B cell (primary cell): ENCODE results near the gene CPNE4. TPM values are rescaled to one million over a fixed set of nuclear protein-coding genes. Genes with fewer than 3 reads are reported as not detected.

Source experiments
- ATAC-seq: fragments of 200-7000 bp; cut with Tn5 transposase; one replicate; pipeline ENCODE4 v1.10.0; 2021; ENCODE audit warnings: low read depth, mild to moderate bottlenecking, moderate number of reproducible peaks, moderate library complexity
- CTCF ChIA-PET: fragments of 350-600 bp; sonication (Branson Sonifier 250); formaldehyde crosslinking; loops from one replicate; lab custom pipeline; 2021; ENCODE audit warnings: antibody characterized with exemption, inconsistent platforms; lab: Charles Lee
- POLR2A ChIA-PET: fragments of 350-600 bp; sonication (Branson Sonifier 250); formaldehyde crosslinking; loops from one replicate; lab custom pipeline; 2021; ENCODE audit warnings: antibody characterized with exemption; lab: Charles Lee
- DNase-seq: peaks from one replicate; pipeline ENCODE4 v3.0.0; 2013
- H2AFZ ChIP-seq: 2 replicates; pipeline ENCODE4 v1.6.1; 2012; ENCODE audit warnings: mild to moderate bottlenecking, low read depth, low read length; ENCODE audit not compliant: insufficient read depth, poor library complexity, severe bottlenecking
- H3K27ac ChIP-seq, 2 donors: 1 replicate in 1 of 2; 2 replicates in 1 of 2; pipeline ENCODE4 v1.5.1; 2012 to 2013; ENCODE audit warnings: low read length in 2 of 2, mild to moderate bottlenecking in 2 of 2, moderate library complexity in 1 of 2
- H3K27me3 ChIP-seq, 4 experiments: fragments of 200-600 bp in 1 of 4; sonication (generic) in 1 of 4; replicated peaks in 1 of 4; 1 replicate in 2 of 4; 2 replicates in 2 of 4; pipeline versions ENCODE4 v1.6.1 to v1.7.0; 2013 to 2016; ENCODE audit warnings: low read length in 3 of 4, mild to moderate bottlenecking in 2 of 4, mixed read lengths in 1 of 4, moderate library complexity in 1 of 4; ENCODE audit not compliant: insufficient read depth in 4 of 4, control insufficient read depth in 3 of 4; ENCODE audit errors: control extremely low read depth in 1 of 4
- H3K36me3 ChIP-seq, 2 experiments: replicated peaks in 1 of 2; 1 replicate in 1 of 2; 2 replicates in 1 of 2; pipeline versions ENCODE4 v1.6.1 to v1.7.1; 2013; ENCODE audit warnings: low read length in 1 of 2; ENCODE audit not compliant: insufficient read depth in 2 of 2, control insufficient read depth in 1 of 2; ENCODE audit errors: control extremely low read depth in 1 of 2, extremely low read depth in 1 of 2
- H3K4me1 ChIP-seq, 2 donors: fragments of 200-600 bp in 1 of 2; sonication (generic) in 1 of 2; 1 replicate in 1 of 2; 2 replicates in 1 of 2; pipeline versions ENCODE4 v1.5.1 to v1.6.1; 2013 to 2017; ENCODE audit warnings: low read length in 2 of 2; ENCODE audit not compliant: control insufficient read depth in 2 of 2, insufficient read depth in 2 of 2
- H3K4me2 ChIP-seq: replicated peaks from 2 replicates; pipeline ENCODE3; 2012; ENCODE audit warnings: mild to moderate bottlenecking, low read depth, low read length; ENCODE audit not compliant: poor library complexity, severe bottlenecking
- H3K4me3 ChIP-seq, 5 experiments: fragments of 200-600 bp in 1 of 5; sonication (generic) in 1 of 5; 1 replicate in 3 of 5; 2 replicates in 2 of 5; pipeline versions ENCODE4 v1.5.1 to v1.7.0; 2011 to 2016; ENCODE audit warnings: low read length in 4 of 5, mild to moderate bottlenecking in 4 of 5, low read depth in 2 of 5, control low read depth in 1 of 5, moderate library complexity in 1 of 5; ENCODE audit not compliant: insufficient read depth in 1 of 5; ENCODE audit errors: control extremely low read depth in 1 of 5, extremely low read depth in 1 of 5
- H3K79me2 ChIP-seq: fragments of 200-600 bp; sonication (generic); one replicate; pipeline ENCODE4 v1.6.0; 2016; ENCODE audit warnings: low read length; ENCODE audit not compliant: control insufficient read depth, insufficient read depth
- H3K9ac ChIP-seq: fragments of 200-600 bp; sonication (generic); 2 replicates; pipeline ENCODE4 v1.6.1; 2017; ENCODE audit warnings: mild to moderate bottlenecking, low read length, moderate library complexity
- H3K9me3 ChIP-seq, 3 donors: one replicate each; pipeline versions ENCODE4 v1.6.1 to v1.7.1; 2013; ENCODE audit warnings: low read length in 2 of 3; ENCODE audit not compliant: control insufficient read depth in 2 of 3, insufficient read depth in 1 of 3; ENCODE audit errors: control extremely low read depth in 1 of 3
- H4K20me1 ChIP-seq: 2 replicates; pipeline ENCODE4 v1.6.0; 2012; ENCODE audit warnings: mild to moderate bottlenecking, low read length; ENCODE audit not compliant: insufficient read depth, control insufficient read depth, poor library complexity, severe bottlenecking
- H3K27ac Mint-ChIP-seq: one replicate; pipeline ENCODE4 v1.8.0; 2021; ENCODE audit warnings: mixed read lengths
- H3K27me3 Mint-ChIP-seq: one replicate; pipeline ENCODE4 v1.8.0; 2021; ENCODE audit warnings: mixed read lengths
- H3K4me1 Mint-ChIP-seq: one replicate; pipeline ENCODE4 v1.8.0; 2021; ENCODE audit warnings: mixed read lengths
- H3K4me3 Mint-ChIP-seq: one replicate; pipeline ENCODE4 v1.8.0; 2021; ENCODE audit warnings: mixed read lengths
- H3K9me3 Mint-ChIP-seq: one replicate; pipeline ENCODE4 v1.8.0; 2022; ENCODE audit warnings: mixed read lengths; ENCODE audit not compliant: insufficient read depth
- CTCF ChIP-seq: fragments of 200-600 bp; IDR thresholded peaks from one replicate; pipeline ENCODE4 v1.8.0; 2022; ENCODE audit warnings: antibody characterized with exemption, mild to moderate bottlenecking
- EZH2 ChIP-seq: IDR thresholded peaks from 2 replicates; pipeline ENCODE4 v1.6.1; 2012; ENCODE audit warnings: borderline replicate concordance, low read depth, mild to moderate bottlenecking, moderate library complexity, low read length; ENCODE audit not compliant: insufficient read depth, poor library complexity, severe bottlenecking
- WGBS: methylation state at CpG from one replicate; pipeline ENCODE4 v1.1.5; 2013; ENCODE audit warnings: missing lambda C conversion rate; ENCODE audit not compliant: insufficient coverage; 5-methylcytosine and 5-hydroxymethylcytosine counted together
- intact Hi-C: fragments of 100-400 bp; cut with micrococcal nuclease; formaldehyde crosslinking; loops from one replicate; pipeline ENCODE4 v1.10.0; 2022
- polyA plus RNA-seq: library from polyadenylated mRNA; depleted of rRNA; stranded (reverse); fragments of >200 nt; gene quantifications from 2 replicates; pipeline ENCODE4 v1.2.3, GENCODE V29; 2012
- total RNA-seq, 2 donors: library from RNA; stranded (reverse); fragments of 120-200 nt in 1 of 2; gene quantifications; 1 replicate in 1 of 2; 2 replicates in 1 of 2; pipeline versions ENCODE4 v1.2.3 to v1.2.4, GENCODE V29; 2013 to 2022

Gene CPNE4
- total and polyA plus RNA-seq, 2 donors (not counting 1 experiment from before 2014, with no cell fraction given): not detected

- WGBS: 80% methylated on average over 1 of the region's 1 CpG
- Mint-ChIP-seq H3K4me3 (no peak overlapping the region), H3K27me3 (no peaks in the 10 kb centered on the region), H3K27ac (no peak overlapping the region), H3K4me1 (no peaks in the 10 kb centered on the region), H3K9me3 (no peaks in the 10 kb centered on the region)
- Histone ChIP-seq H3K9ac (no peak overlapping the region), H4K20me1 (no peaks in the 10 kb centered on the region), H3K4me1 (no peaks in the 10 kb centered on the region), H3K4me2 (no peak overlapping the region), H3K27ac (no peak overlapping the region), H2AFZ (no peak overlapping the region), H3K36me3 (no peaks in the 10 kb centered on the region), H3K9me3 (no peaks in the 10 kb centered on the region), H3K27me3 (peaks cover 0 to 2% (median 0%) of the 10 kb centered on the region in 4 experiments), H3K79me2 (no peaks in the 10 kb centered on the region), H3K4me3 (no peak overlapping the region)
- no peak for TF ChIP-seq EZH2
- no peak for TF ChIP-seq CTCF
- intact Hi-C loops: no loop called here
- ChIA-PET CTCF (no interaction called here), POLR2A (no interaction called here)
- ATAC-seq: no peak
- DNase-seq: no peak
Measured at GRCh38 chr3:131730581-131730980, 304.2 kb downstream of the CPNE4 start.

GRCh38 chr3:131729643-131730017 lies 305.2 kb downstream of the CPNE4 start:
- ChIA-PET CTCF (no interaction called here), POLR2A (no interaction called here)
- intact Hi-C loops: no loop called here
- Histone ChIP-seq H3K9me3 (no peaks in the 10 kb centered on the region), H3K79me2 (no peaks in the 10 kb centered on the region), H3K36me3 (no peaks in the 10 kb centered on the region), H3K4me3 (no peak overlapping the region), H3K9ac (no peak overlapping the region), H3K4me2 (no peak overlapping the region), H2AFZ (no peak overlapping the region), H3K4me1 (no peaks in the 10 kb centered on the region), H3K27ac (no peak overlapping the region), H3K27me3 (peaks cover 0 to 2% (median 0%) of the 10 kb centered on the region in 4 experiments), H4K20me1 (no peaks in the 10 kb centered on the region)
- no peaks in the 10 kb centered on the region for H3K9me3 Mint-ChIP-seq
- H3K4me1 Mint-ChIP-seq: no peaks in the 10 kb centered on the region
- no peaks in the 10 kb centered on the region for H3K27me3 Mint-ChIP-seq
- no peak for DNase-seq
- TF ChIP-seq EZH2: no peak
- no peak for TF ChIP-seq CTCF
- WGBS: no CpG with 5 or more reads among the region's 1 CpG
- no peak overlapping the region for H3K27ac Mint-ChIP-seq
- no peak overlapping the region for H3K4me3 Mint-ChIP-seq
- no peak for ATAC-seq
